Motor neuron (in vitro differentiated cells): ENCODE measurements around the gene PHF3. TPM values are rescaled to one million over a fixed set of nuclear protein-coding genes. Genes with fewer than 3 reads are reported as not detected.

Experiments
- ATAC-seq, 8 experiments: fragments of 200-7000 bp; cut with Tn5 transposase; replicated peaks in 6 of 8; 2 replicates each; pipeline ENCODE4 v1.8.0; 2021; ENCODE audit warnings: mild to moderate bottlenecking in 8 of 8, moderate library complexity in 8 of 8
- H3K27ac ChIP-seq, 2 donors: fragments of 250-450 bp; sonication (Bioruptor Pico); 2 replicates each; pipeline ENCODE4 v1.9.0; 2021; ENCODE audit warnings: antibody characterized with exemption in 2 of 2, mild to moderate bottlenecking in 2 of 2, moderate library complexity in 1 of 2
- H3K4me1 ChIP-seq, 2 donors: fragments of 250-450 bp; sonication (Bioruptor Pico); replicated peaks in 1 of 2; 2 replicates each; pipeline ENCODE4 v1.6.1; 2021; ENCODE audit warnings: antibody characterized with exemption in 2 of 2, mild to moderate bottlenecking in 2 of 2, moderate library complexity in 1 of 2
- H3K4me3 ChIP-seq, 5 donors: fragments of 250-450 bp; sonication (Bioruptor Pico); 2 replicates each; pipeline ENCODE4 v1.9.0; 2021; ENCODE audit warnings: antibody characterized with exemption in 5 of 5, mild to moderate bottlenecking in 5 of 5, moderate library complexity in 4 of 5
- WGBS, 10 experiments: fragments of 450-650 bp; shearing (Covaris generic); methylation state at CpG; one replicate each; pipeline ENCODE4 v1.0.0; 2022; 5-methylcytosine and 5-hydroxymethylcytosine counted together
- in situ Hi-C, 9 experiments: fragments of 400-800 bp; cut with MboI; loops; one replicate each; pipeline ENCODE4 v1.15.0; 2021; ENCODE audit warnings: low sequenced_read_pairs in 9 of 9, low pct_unique_long_range_greater_than_20kb in 2 of 9; ENCODE audit not compliant: unreplicated experiment in 9 of 9
- total RNA-seq, 8 experiments: library from RNA; unstranded; fragments of 300-600 nt; gene quantifications; 2 replicates each; pipeline versions ENCODE4 v1.2.3 to v1.2.4, GENCODE V29; 2022

The PHF3 gene, protein sequence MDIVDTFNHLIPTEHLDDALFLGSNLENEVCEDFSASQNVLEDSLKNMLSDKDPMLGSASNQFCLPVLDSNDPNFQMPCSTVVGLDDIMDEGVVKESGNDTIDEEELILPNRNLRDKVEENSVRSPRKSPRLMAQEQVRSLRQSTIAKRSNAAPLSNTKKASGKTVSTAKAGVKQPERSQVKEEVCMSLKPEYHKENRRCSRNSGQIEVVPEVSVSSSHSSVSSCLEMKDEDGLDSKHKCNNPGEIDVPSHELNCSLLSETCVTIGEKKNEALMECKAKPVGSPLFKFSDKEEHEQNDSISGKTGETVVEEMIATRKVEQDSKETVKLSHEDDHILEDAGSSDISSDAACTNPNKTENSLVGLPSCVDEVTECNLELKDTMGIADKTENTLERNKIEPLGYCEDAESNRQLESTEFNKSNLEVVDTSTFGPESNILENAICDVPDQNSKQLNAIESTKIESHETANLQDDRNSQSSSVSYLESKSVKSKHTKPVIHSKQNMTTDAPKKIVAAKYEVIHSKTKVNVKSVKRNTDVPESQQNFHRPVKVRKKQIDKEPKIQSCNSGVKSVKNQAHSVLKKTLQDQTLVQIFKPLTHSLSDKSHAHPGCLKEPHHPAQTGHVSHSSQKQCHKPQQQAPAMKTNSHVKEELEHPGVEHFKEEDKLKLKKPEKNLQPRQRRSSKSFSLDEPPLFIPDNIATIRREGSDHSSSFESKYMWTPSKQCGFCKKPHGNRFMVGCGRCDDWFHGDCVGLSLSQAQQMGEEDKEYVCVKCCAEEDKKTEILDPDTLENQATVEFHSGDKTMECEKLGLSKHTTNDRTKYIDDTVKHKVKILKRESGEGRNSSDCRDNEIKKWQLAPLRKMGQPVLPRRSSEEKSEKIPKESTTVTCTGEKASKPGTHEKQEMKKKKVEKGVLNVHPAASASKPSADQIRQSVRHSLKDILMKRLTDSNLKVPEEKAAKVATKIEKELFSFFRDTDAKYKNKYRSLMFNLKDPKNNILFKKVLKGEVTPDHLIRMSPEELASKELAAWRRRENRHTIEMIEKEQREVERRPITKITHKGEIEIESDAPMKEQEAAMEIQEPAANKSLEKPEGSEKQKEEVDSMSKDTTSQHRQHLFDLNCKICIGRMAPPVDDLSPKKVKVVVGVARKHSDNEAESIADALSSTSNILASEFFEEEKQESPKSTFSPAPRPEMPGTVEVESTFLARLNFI (N-terminal part only)
- total RNA-seq: 10 to 100 TPM; 41.2 to 67.0 (median 47.7) TPM

DNA sequence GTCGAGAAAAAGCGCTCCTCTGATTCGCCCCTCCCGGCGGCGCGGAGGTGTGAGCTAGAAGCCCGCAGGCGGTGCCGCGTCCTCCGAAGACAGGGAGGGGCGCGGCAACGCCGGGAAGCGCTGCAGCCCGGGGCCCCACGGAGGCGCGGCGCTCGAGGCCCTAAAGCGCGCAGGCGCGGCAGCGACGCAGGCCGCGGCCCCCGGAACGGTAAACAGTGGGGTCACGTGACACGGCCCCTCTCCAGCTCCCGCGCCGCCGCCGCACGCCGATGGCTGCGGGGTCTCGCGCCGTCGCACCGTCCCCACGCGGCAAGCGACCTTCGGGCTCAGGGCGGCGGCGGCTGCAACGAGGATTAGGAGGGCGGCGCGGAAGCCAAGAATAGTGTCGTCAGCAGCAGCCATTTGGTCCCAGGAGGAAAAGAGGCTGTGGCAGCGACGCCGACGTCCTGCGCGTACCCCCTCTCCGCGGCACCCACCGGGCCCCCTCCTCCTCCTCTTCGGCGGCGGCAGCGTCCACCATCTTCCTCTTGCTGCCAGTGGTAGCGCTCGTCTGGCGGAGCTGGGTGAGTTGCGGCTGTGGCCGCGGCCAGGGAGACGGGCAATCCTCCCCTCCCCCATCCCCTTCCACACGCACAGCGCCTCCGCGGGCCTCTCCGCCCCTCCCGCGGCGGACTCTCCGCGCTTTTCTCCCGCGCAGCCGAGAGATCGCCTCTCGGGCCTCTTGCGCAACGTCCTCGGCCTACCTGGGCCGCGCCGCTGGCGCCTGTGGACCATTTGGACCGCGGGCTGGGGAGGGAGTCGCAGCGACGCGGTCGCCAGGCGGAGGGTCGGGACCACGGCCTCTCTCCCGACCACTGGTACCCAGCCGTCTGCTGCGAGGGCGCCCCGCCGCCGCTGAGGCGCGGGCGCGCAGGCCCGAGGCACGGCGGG lies at the start of gene PHF3:
Gene PHF3, plus strand, starts transcription at position 215 of the 930 bp plus-strand sequence. CDS start 10,750 bp downstream, outside the sequence.
- in situ Hi-C loops: no loop called here
- peak within 1 kb of the TSS; percentile 58 to 94 (median 74) for H3K4me3 ChIP-seq
- ATAC-seq: peak; percentile 82 to 91 (median 88)
- peaks cover 5 to 23% of the 10 kb centered on the region in 2 donors for H3K4me1 ChIP-seq
- 0% methylated on average over 6 to 8 of the region's 126 CpGs; no CpG with 5 or more reads in 7 of the 10 experiments for WGBS, 10 experiments
- peak within 1 kb of the TSS; percentile 90 to 97 for H3K27ac ChIP-seq

DNA sequence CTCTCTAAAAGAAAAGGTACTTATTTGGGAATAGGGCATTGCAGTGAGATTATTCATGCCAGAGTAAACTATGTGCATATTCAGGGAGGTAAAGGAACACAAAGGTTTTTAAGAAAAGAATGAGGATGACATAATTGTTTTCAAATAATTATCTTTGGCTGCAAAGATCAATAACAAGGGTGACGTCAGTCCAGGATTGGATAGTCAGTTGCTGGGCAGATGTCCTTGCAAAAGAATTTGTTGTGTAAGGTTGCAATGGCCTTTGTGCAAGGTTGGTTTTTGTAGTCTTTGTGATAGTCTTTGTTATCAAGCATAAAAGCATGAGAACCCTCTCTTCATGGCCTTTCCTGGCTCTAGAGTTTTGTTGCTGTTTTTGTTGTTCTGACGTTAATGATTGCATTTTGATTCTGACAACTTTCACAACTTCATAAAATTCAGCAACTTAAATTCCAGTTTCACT lies 45.6 kb upstream of the PHF3 start:
- H3K4me1 ChIP-seq: peaks cover 6 to 9% of the 10 kb centered on the region in 2 donors
- ATAC-seq: peak in 7 of 8 experiments; percentile 40 to 92 (median 65)
- H3K4me3 ChIP-seq: no peak overlapping the region
- in situ Hi-C loops: loop anchor here in 2 of 9 experiments (10.0 to 25.0 kb wide), 2 partner anchors 172 to 175 kb away; no protein-coding TSS in a partner anchor
- 0 to 67% (median 27%) methylated on average over 1 to 2 of the region's 2 CpGs; no CpG with 5 or more reads in 1 of the 10 experiments for WGBS, 10 experiments
- no peak overlapping the region for H3K27ac ChIP-seq

DNA sequence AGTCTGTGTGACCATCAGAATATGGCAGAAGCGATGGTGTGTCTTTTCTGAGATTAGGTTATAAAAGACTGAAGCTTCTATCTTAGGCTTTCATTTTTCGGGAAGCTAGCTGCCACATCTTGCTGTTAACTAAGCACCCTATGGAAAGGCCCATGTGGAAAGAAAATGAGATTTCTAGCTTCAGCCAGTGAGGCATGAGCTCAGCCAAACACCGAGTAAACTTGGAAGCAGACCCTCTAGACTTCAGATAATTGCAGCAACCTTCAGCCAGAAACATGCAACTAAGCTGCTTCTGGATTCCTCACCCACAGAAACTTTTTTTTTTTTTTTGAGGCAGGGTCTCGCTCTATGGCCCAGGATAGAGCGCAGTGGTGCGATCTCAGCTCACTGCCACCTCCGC lies 42.7 kb upstream of the PHF3 start:
- Histone ChIP-seq H3K4me3 (no peak overlapping the region), H3K4me1 (peaks cover 6 to 9% of the 10 kb centered on the region in 2 donors), H3K27ac (no peak overlapping the region)
- ATAC-seq: no peak
- 60 to 100% (median 89%) methylated on average over 1 to 7 of the region's 7 CpGs; no CpG with 5 or more reads in 3 of the 10 experiments for WGBS, 10 experiments
- in situ Hi-C loops: loop anchor here in 2 of 9 experiments (10.0 to 25.0 kb wide), 2 partner anchors 169 to 172 kb away; no protein-coding TSS in a partner anchor

DNA sequence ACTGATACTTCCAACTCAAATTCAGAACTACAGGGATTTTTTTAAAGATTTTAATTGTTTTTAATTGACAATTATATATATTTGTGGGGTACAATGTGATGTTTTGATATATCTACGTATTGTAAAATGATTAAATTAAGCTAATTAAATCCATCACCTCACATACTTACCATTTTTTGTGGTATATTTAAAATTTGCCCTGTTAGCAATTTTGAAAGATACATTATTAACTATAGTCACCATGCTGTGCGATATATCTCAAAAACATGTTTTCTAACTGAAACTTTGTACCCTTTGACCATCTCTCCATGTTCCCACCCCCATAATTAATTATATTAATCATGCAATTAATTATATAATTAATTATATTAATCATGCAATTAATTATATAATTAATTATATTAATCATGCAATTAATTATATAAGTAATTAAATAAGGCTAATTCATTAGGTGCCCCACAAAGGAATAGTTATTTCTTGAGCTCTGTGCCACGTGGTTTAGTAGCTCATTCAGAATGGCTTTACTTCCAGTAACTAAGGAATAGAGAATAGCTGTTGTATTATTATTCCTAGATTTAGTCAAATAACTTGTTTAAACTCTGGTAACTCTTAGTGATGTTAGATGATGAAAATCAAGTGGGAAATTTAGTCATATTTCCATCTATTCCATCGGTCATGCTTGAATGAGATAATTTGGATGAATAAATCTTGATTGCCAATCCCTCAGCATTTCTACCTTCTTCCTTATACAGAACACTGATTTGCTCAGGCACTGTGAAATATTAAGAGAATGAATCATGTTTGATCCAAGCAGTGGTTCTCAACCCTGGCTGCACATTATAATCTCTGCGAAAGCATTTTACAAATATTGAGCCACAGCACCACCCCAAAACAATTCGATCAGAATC lies 38.2 kb upstream of the PHF3 start:
- peak overlapping the region in 1 of 2 donors; percentile 56 for H3K27ac ChIP-seq
- 13 to 92% (median 51%) methylated on average over 2 to 6 of the region's 6 CpGs for WGBS, 10 experiments
- peak; percentile 16 to 57 (median 44) for ATAC-seq
- peak overlapping the region; percentile 41 to 46 (median 43) for H3K4me3 ChIP-seq
- H3K4me1 ChIP-seq: no peaks in the 10 kb centered on the region
- in situ Hi-C loops: loop anchor here in 2 of 9 experiments (10.0 to 25.0 kb wide), 2 partner anchors 165 to 167 kb away; no protein-coding TSS in a partner anchor

DNA sequence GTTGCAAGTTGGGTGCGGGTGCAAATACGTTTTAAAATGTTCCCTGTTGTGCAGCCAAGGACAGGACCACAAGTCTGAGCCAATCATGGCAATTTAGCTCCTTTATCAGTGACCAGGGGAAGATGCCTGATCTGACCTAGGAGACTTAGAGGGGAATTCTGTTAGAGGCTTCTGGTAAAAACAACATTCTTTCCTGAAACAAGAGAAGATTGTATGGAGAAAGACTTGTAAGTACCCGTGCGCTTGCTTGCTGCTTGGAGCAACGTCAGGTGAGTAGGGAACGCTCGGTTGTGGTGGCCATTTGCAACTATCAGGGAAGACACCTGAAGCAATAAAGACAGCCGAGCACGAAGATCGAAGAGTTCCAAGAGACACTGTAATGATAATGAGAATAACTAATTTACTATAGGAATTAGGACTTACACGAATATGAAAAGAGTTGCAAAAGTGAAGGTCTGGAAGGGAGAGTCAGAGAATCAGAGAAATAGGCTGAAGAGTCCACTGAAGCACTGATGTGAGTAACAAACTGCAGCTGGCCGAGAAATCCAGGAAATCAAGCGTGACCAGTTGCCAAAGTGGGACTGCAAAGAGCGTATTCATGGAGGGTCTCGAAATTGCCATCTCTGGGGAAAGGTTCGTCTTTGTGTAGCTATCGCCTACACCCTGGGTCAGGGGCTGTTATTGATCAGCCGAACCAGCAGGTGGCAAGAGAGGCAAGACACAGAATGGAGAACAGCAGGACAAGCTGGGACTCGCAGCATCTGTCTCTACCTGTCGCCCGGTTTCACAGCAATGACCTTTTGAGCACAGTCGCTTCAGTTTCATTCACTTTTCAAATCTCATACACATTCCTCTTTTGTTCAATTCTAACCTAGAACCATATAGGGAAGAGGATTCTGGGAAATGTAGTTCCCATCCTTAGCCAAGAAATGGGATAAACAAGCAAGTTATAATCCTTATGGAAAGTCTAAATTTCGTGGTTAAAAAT lies 37.3 kb upstream of the PHF3 start:
- WGBS, 10 experiments: 0 to 37% (median 17%) methylated on average over 5 to 19 of the region's 23 CpGs
- Histone ChIP-seq H3K4me1 (no peaks in the 10 kb centered on the region), H3K4me3 (peak overlapping the region; percentile 41 to 46 (median 43)), H3K27ac (peak overlapping the region in 1 of 2 donors; percentile 56)
- in situ Hi-C loops: loop anchor here in 2 of 9 experiments (10.0 to 25.0 kb wide), 2 partner anchors 164 to 166 kb away; no protein-coding TSS in a partner anchor
- peak; percentile 94 to 99 (median 98) for ATAC-seq

DNA sequence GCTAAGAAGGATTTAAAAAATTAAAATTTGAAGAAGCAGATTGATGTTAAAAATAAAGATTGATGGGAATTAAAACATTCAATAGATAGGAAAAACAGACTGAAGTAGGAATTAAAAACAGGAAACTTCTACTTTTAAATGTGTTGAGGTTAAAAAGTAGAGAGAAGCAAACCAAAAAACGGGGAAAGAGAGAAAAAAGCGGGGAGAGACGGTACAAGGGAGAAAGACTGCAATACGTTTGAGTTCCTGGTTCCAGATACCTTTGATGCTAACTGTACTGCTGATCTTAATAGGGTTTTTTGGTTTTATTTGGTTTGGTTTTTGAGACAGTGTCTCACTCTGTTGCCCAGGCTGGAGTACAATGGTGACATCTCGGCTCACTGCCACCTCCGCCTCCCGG lies 36.4 kb upstream of the PHF3 start:
- no peak overlapping the region for H3K27ac ChIP-seq
- no peak for ATAC-seq
- 33 to 88% (median 71%) methylated on average over 3 to 7 of the region's 7 CpGs for WGBS, 10 experiments
- in situ Hi-C loops: loop anchor here in 2 of 9 experiments (10.0 to 25.0 kb wide), 2 partner anchors 163 to 166 kb away; no protein-coding TSS in a partner anchor
- no peaks in the 10 kb centered on the region for H3K4me1 ChIP-seq
- no peak overlapping the region for H3K4me3 ChIP-seq

DNA sequence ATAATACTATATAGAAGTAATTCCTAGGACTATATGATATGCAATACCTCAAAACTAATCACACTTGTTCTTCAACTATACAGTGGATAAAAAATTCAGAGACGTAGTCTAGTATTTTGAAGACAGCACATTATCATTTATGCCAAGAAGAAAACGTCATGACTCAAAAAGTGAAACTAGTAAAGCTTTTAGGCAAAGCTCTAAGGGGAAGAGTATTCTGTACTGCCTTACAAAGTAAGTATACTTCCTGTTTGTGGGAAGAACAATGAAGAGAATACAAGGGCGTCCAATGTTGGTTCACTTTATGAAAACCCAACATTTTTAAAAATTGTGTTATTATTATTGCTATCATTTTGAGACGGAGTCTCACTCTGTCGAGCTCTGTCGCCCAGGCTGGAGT lies 35.5 kb upstream of the PHF3 start:
- WGBS, 10 experiments: 20 to 100% (median 92%) methylated on average over 1 to 6 of the region's 6 CpGs; no CpG with 5 or more reads in 1 of the 10 experiments
- no peak for ATAC-seq
- no peak overlapping the region for H3K4me3 ChIP-seq
- H3K27ac ChIP-seq: no peak overlapping the region
- no peaks in the 10 kb centered on the region for H3K4me1 ChIP-seq
- in situ Hi-C loops: no loop called here

DNA sequence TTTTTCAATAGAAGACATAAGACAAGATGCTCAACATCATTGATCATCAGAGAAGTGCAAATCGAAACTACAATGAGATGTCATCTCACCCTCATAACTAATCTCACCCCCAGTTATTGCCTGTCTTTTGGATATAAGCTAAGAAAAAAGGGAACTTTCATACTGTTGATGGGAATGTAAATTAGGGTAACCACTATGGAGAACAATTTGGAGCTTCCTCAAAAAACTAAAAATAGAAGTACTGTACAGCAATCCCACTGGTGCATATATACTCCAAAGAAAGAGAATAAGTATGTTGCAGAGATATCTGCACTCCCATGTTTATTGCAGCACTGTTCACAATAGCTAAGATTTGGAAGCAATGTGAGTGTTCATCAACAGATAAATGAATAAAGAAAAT lies 26.4 kb upstream of the PHF3 start:
- no peak overlapping the region for H3K4me3 ChIP-seq
- no peak overlapping the region for H3K27ac ChIP-seq
- no peaks in the 10 kb centered on the region for H3K4me1 ChIP-seq
- in situ Hi-C loops: no loop called here
- 71 to 100% (median 97%) methylated on average over 1 of the region's 1 CpG; no CpG with 5 or more reads in 4 of the 10 experiments for WGBS, 10 experiments
- ATAC-seq: no peak

DNA sequence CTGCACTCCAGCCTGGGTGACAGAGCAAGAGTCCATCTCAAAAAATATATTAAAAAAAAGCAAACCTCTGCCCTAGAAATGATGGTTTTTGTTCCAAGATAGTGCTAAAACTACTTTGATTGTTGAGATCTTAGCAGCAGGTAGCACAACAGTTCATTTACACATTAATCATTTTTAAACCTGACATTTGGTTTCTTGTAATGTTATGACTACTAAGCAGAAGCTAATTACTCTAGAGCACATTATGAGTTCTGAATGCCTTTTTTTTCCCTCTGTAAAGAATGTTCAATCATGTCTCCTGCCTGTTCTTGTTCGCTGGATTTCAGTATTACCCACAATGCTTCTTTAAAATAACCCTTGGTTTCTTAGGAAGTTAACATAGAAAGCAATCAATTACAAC lies 24.7 kb upstream of the PHF3 start:
- Histone ChIP-seq H3K27ac (no peak overlapping the region), H3K4me1 (no peaks in the 10 kb centered on the region), H3K4me3 (no peak overlapping the region)
- in situ Hi-C loops: no loop called here
- whole genome bisulfite sequencing, 10 experiments: 8 to 100% (median 63%) methylated on average over 1 of the region's 1 CpG; no CpG with 5 or more reads in 2 of the 10 experiments
- no peak for ATAC-seq

DNA sequence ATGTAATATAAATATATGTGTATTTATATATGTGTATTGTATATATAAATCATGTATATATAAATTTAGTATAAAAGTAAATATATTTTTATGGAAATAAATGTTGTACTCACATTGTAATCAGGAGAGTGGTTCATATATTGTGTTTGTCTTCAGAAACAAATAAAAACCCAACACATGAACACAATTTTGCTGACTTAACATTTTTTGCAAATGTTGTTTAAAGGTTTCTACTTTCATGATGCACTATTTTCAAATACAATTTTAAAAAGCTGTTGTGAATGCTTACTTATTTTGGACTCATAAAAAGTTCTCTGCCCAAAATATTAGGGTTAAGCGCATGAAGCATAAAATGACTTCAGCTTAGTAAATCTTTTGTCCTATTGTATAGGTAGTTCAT lies 24.0 kb upstream of the PHF3 start:
- WGBS, 10 experiments: 78 to 100% (median 100%) methylated on average over 1 of the region's 1 CpG; no CpG with 5 or more reads in 1 of the 10 experiments
- Histone ChIP-seq H3K4me3 (no peak overlapping the region), H3K27ac (no peak overlapping the region), H3K4me1 (no peaks in the 10 kb centered on the region)
- in situ Hi-C loops: no loop called here
- ATAC-seq: no peak
